Measurements from ENCODE around the gene NCKAP1. TPM values are rescaled to one million over a fixed set of nuclear protein-coding genes. Genes with fewer than 3 reads are reported as not detected.

NCKAP1 gene
- total and polyA plus RNA-seq, 2 donors (not counting 1 experiment from before 2014, with no cell fraction given): 141 to 219 TPM

- Histone ChIP-seq H3K27me3 (ENCODE audit: control insufficient read depth, insufficient read depth, low read length) (no peaks in the 10 kb centered on the region), H3K79me2 (ENCODE audit: control insufficient read depth, insufficient read depth, low read length) (no peaks in the 10 kb centered on the region), H3K4me3 (replicated peaks in 1 of 4; ENCODE audit: control extremely low read depth in 1 of 4, insufficient read depth in 1 of 4, low read depth in 3 of 4, low read length in 4 of 4) (no peak overlapping the region), H3K4me2 (ENCODE audit: extremely low read depth, insufficient read depth, low read length) (no peak overlapping the region), H3K9ac (ENCODE audit: insufficient read depth, low read length) (no peak overlapping the region), H3K9me3 (ENCODE audit: control insufficient read depth, insufficient read depth, low read depth, low read length) (no peaks in the 10 kb centered on the region), H2AFZ (ENCODE audit: low read length) (no peak overlapping the region), H3K36me3 (ENCODE audit: control insufficient read depth, insufficient read depth, low read length) (peaks cover 3% of the 10 kb centered on the region), H4K20me1 (ENCODE audit: control insufficient read depth, extremely low read depth, insufficient read depth, low read length) (no peaks in the 10 kb centered on the region), H3K4me1 (ENCODE audit: control insufficient read depth, extremely low read depth, insufficient read depth, low read length) (peaks cover 3% of the 10 kb centered on the region), H3K27ac (ENCODE audit: insufficient read depth, low read length) (no peak overlapping the region)
- DNase-seq (ENCODE audit: low read depth in 2 of 2): no peak
- no peak for TF ChIP-seq EZH2 (IDR thresholded peaks at IDR 0.05; ENCODE audit: low read length, missing control alignments)
- no peak for TF ChIP-seq CTCF (conservative IDR thresholded peaks at IDR 0.05 in 1 of 2, IDR thresholded peaks at IDR 0.05 in 1 of 2; ENCODE audit: low read depth in 1 of 2, low read length in 2 of 2)
These were observed 120.3 kb downstream of the NCKAP1 start for GRCh38 chr2:182917924-182918323.

- no peak overlapping the region for H3K27ac ChIP-seq (ENCODE audit: insufficient read depth, low read length)
- H3K9me3 ChIP-seq (ENCODE audit: control insufficient read depth, insufficient read depth, low read depth, low read length): no peaks in the 10 kb centered on the region
- DNase-seq (ENCODE audit: low read depth in 2 of 2): no peak
- H3K36me3 ChIP-seq (ENCODE audit: control insufficient read depth, insufficient read depth, low read length): peaks cover 1% of the 10 kb centered on the region
- peaks cover 3% of the 10 kb centered on the region for H3K4me1 ChIP-seq (ENCODE audit: control insufficient read depth, extremely low read depth, insufficient read depth, low read length)
- H3K4me3 ChIP-seq (replicated peaks in 1 of 4; ENCODE audit: control extremely low read depth in 1 of 4, insufficient read depth in 1 of 4, low read depth in 3 of 4, low read length in 4 of 4): no peak overlapping the region
- no peak for TF ChIP-seq EZH2 (IDR thresholded peaks at IDR 0.05; ENCODE audit: low read length, missing control alignments)
- no peak for TF ChIP-seq CTCF (conservative IDR thresholded peaks at IDR 0.05 in 1 of 2, IDR thresholded peaks at IDR 0.05 in 1 of 2; ENCODE audit: low read depth in 1 of 2, low read length in 2 of 2)
- H4K20me1 ChIP-seq (ENCODE audit: control insufficient read depth, extremely low read depth, insufficient read depth, low read length): no peaks in the 10 kb centered on the region
- H3K4me2 ChIP-seq (ENCODE audit: extremely low read depth, insufficient read depth, low read length): no peak overlapping the region
- no peaks in the 10 kb centered on the region for H3K27me3 ChIP-seq (ENCODE audit: control insufficient read depth, insufficient read depth, low read length)
- H2AFZ ChIP-seq (ENCODE audit: low read length): no peak overlapping the region
- no peak overlapping the region for H3K9ac ChIP-seq (ENCODE audit: insufficient read depth, low read length)
- no peaks in the 10 kb centered on the region for H3K79me2 ChIP-seq (ENCODE audit: control insufficient read depth, insufficient read depth, low read length)
These were observed 121.8 kb downstream of the NCKAP1 start for GRCh38 chr2:182916417-182916816.

- H3K9ac ChIP-seq (ENCODE audit: insufficient read depth, low read length): no peak overlapping the region
These were observed 122.6 kb downstream of the NCKAP1 start for GRCh38 chr2:182915369-182916326.

More at GRCh38 chr2:182915369-182916326, 122.6 kb downstream of the NCKAP1 start:
- Histone ChIP-seq H3K79me2 (ENCODE audit: control insufficient read depth, insufficient read depth, low read length) (no peaks in the 10 kb centered on the region), H3K36me3 (ENCODE audit: control insufficient read depth, insufficient read depth, low read length) (peaks cover 1% of the 10 kb centered on the region), H3K4me2 (ENCODE audit: extremely low read depth, insufficient read depth, low read length) (no peak overlapping the region), H3K27me3 (ENCODE audit: control insufficient read depth, insufficient read depth, low read length) (no peaks in the 10 kb centered on the region), H3K4me1 (ENCODE audit: control insufficient read depth, extremely low read depth, insufficient read depth, low read length) (peaks cover 3% of the 10 kb centered on the region), H2AFZ (ENCODE audit: low read length) (no peak overlapping the region), H3K9me3 (ENCODE audit: control insufficient read depth, insufficient read depth, low read depth, low read length) (no peaks in the 10 kb centered on the region), H3K27ac (ENCODE audit: insufficient read depth, low read length) (peak overlapping the region; percentile 14), H3K4me3 (replicated peaks in 1 of 4; ENCODE audit: control extremely low read depth in 1 of 4, insufficient read depth in 1 of 4, low read depth in 3 of 4, low read length in 4 of 4) (no peak overlapping the region), H4K20me1 (ENCODE audit: control insufficient read depth, extremely low read depth, insufficient read depth, low read length) (no peaks in the 10 kb centered on the region)
- peak; percentile 79 to 94 for DNase-seq (ENCODE audit: low read depth in 2 of 2)
- TF ChIP-seq EZH2 (IDR thresholded peaks at IDR 0.05; ENCODE audit: low read length, missing control alignments): no peak
- TF ChIP-seq CTCF (conservative IDR thresholded peaks at IDR 0.05 in 1 of 2, IDR thresholded peaks at IDR 0.05 in 1 of 2; ENCODE audit: low read depth in 1 of 2, low read length in 2 of 2): peak in 1 of 2 donors; percentile 12

All from fibroblast of lung (primary cell).